Epithelial cell of proximal tubule (primary cell): ENCODE results near the gene FBXO15. TPM values are rescaled to one million over a fixed set of nuclear protein-coding genes. Genes with fewer than 3 reads are reported as not detected.

Source experiments
- DNase-seq: peaks from one replicate; pipeline ENCODE4 v3.0.0-alpha.2; 2011; ENCODE audit warnings: low read depth
- H3K4me3 ChIP-seq: 2 replicates; pipeline ENCODE4 v1.5.1; 2011; ENCODE audit warnings: low read depth, mild to moderate bottlenecking, low read length
- CTCF ChIP-seq: conservative IDR thresholded peaks from 2 replicates; pipeline ENCODE4 v1.5.1; 2012; ENCODE audit warnings: low read depth, mild to moderate bottlenecking, low read length
- total RNA-seq: library from RNA; depleted of rRNA; stranded (reverse); fragments of >200 nt; gene quantifications from 2 replicates; pipeline ENCODE4 v1.2.3, GENCODE V29; 2015

FBXO15 gene
- total RNA-seq, 1 donor from 2014 or later, result 0.40 TPM

DNA sequence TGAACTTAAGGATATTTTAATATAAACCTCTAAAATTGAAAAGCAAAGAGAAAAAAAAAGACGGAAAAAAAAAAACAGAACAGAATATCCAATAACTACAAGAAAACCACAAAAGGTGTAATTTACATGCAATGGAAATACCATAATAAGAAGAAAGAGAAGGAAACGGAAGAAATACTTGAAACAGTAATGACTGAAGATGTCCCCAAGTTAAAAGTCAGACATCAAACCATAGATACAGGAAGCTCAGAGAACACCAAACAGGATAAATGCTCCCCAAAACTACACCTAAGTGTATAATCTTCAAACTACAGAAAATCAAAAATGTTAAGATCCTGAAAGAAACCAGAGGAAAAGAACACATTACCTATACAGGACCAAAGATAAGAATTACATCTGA, 39.2 kb downstream of the FBXO15 start:
- H3K4me3 ChIP-seq, result no peak overlapping the region
- no peak for DNase-seq
- no peak for TF ChIP-seq CTCF

GRCh38 chr18:74097803-74098202, 49.8 kb downstream of the FBXO15 start:
- no peak for TF ChIP-seq CTCF
- DNase-seq, result no peak
- no peak overlapping the region for H3K4me3 ChIP-seq

GRCh38 chr18:74092922-74093321, 54.7 kb downstream of the FBXO15 start:
- TF ChIP-seq CTCF, result no peak
- no peak for DNase-seq
- no peak overlapping the region for H3K4me3 ChIP-seq

DNA sequence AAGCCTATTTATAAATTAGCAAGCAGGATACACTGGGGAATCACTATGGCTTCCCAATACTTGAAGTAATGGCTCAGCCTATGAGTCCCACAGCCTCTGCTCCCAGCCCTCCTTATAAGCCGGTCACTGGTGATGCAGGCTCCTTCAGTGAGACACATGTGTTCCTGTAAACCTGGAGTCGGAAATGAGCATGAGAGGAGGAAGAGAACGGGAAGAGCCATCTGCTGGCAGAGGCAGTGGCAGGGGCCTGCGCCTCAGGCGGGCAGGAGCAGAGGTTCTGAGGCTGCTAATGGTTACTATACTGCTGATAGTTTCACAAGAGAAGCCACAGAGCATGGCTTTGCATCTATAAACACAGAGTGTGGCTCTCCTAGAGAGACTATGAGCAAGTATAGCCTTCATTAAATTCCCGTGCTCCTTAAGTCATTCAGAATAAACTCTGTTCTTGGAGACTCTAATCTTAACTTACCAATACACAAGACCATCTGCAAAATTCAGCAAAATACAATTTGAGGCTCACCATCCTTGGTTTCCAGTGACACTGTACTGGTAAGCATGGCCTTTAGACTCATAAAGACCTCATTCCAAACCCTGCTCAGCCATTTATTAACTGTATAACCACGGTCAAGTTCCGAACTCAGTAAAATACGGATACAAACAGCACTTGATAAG, 63.3 kb downstream of the FBXO15 start:
- no peak for DNase-seq
- TF ChIP-seq CTCF, result no peak
- no peak overlapping the region for H3K4me3 ChIP-seq

DNA sequence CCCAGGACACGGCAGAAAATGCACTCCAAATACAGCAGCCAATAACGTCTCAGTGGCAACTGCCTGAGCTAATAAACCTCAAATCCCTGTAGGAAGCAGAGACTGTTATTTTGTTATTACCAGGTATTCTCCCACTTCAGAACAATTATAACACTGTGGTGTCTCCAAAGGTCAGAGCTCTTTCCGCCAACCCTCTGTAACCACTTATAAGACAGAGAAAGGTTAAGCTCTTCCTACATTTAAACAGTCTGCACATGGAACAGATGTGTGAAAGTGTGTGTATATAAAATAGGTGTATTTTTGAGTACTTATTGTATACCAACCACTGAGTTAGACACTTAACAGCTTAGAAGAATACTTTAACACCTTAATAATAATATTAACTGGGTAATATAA, 64.1 kb downstream of the FBXO15 start:
- no peak for DNase-seq
- H3K4me3 ChIP-seq, result no peak overlapping the region
- no peak for TF ChIP-seq CTCF

GRCh38 chr18:74082742-74083556, 64.7 kb downstream of the FBXO15 start:
- H3K4me3 ChIP-seq, result no peak overlapping the region
- no peak for DNase-seq
- no peak for TF ChIP-seq CTCF
